Spleen (tissue), 11 donors: ENCODE measurements around the gene BRMS1. TPM values are rescaled to one million over a fixed set of nuclear protein-coding genes. Genes with fewer than 3 reads are reported as not detected.

ENCODE experiments used
- DNase-seq: peaks from one replicate; pipeline ENCODE4 v3.0.0-alpha.2; 2020
- H3K27ac ChIP-seq, 8 donors: fragments of 200-600 bp; sonication (generic) in 7 of 8; 1 replicate in 4 of 8; 2 replicates in 4 of 8; pipeline versions ENCODE4 v1.5.0 to v1.8.0; 2016 to 2021; ENCODE audit warnings: inconsistent platforms in 4 of 8, mild to moderate bottlenecking in 4 of 8, moderate library complexity in 1 of 8
- H3K27me3 ChIP-seq, 7 donors: fragments of 200-600 bp; sonication (generic) in 6 of 7; replicated peaks in 1 of 7; 1 replicate in 4 of 7; 2 replicates in 3 of 7; pipeline versions ENCODE4 v1.5.0 to v1.8.0; 2016 to 2021; ENCODE audit warnings: inconsistent platforms in 3 of 7, mild to moderate bottlenecking in 1 of 7
- H3K36me3 ChIP-seq, 6 donors: fragments of 200-600 bp; sonication (generic) in 5 of 6; 1 replicate in 4 of 6; 2 replicates in 2 of 6; pipeline versions ENCODE4 v1.5.0 to v1.8.0; 2016 to 2021; ENCODE audit warnings: inconsistent platforms in 2 of 6
- H3K4me1 ChIP-seq, 6 donors: fragments of 200-600 bp; sonication (generic) in 5 of 6; 1 replicate in 3 of 6; 2 replicates in 3 of 6; pipeline versions ENCODE4 v1.5.0 to v1.8.0; 2016 to 2021; ENCODE audit warnings: inconsistent platforms in 3 of 6
- H3K4me3 ChIP-seq, 8 donors: fragments of 200-600 bp; sonication (generic) in 7 of 8; 1 replicate in 4 of 8; 2 replicates in 4 of 8; pipeline versions ENCODE4 v1.5.0 to v1.8.0; 2016 to 2021; ENCODE audit warnings: inconsistent platforms in 4 of 8, mild to moderate bottlenecking in 4 of 8, moderate library complexity in 2 of 8
- H3K9me3 ChIP-seq, 8 donors: fragments of 200-600 bp; sonication (generic) in 7 of 8; 1 replicate in 4 of 8; 2 replicates in 4 of 8; pipeline versions ENCODE4 v1.5.0 to v1.8.0; 2016 to 2021; ENCODE audit warnings: inconsistent platforms in 4 of 8
- POLR2A ChIP-seq, 3 donors: fragments of 450-650 bp; IDR thresholded peaks; one replicate each; pipeline ENCODE4 v1.5.1; 2017; ENCODE audit warnings: antibody characterized with exemption in 3 of 3, mild to moderate bottlenecking in 1 of 3
- POLR2AphosphoS5 ChIP-seq, 3 donors: sonication (generic); formaldehyde crosslinking; IDR thresholded peaks; one replicate each; pipeline ENCODE4 v1.5.1; 2017; ENCODE audit warnings: antibody characterized with exemption in 3 of 3
- WGBS, 5 donors: extraction: QIAGEN DNeasy Blood & Tissue Kit in 3 of 5; methylation state at CpG; one replicate each; pipeline versions ENCODE4 v1.1.5 to v1.1.7; 2013 to 2018; 5-methylcytosine and 5-hydroxymethylcytosine counted together
- intact Hi-C: fragments of 100-400 bp; cut with DNase I; formaldehyde crosslinking; loops from one replicate; pipeline ENCODE4 v1.15.0; 2023; ENCODE audit warnings: low total_unique reads
- polyA plus RNA-seq, 3 donors: library from polyadenylated mRNA; stranded (reverse); fragments of 200-250 nt; gene quantifications; one replicate each; pipeline ENCODE4 v1.2.1, GENCODE V29; 2013
- total RNA-seq, 7 donors: library from RNA; depleted of rRNA in 3 of 7; stranded (reverse); fragments of >200 nt in 3 of 7; fragmentation: NEBNext Ultra II Directional in 4 of 7; extraction: Animal tissue kit (Norgen Biotek cat#: 25700) in 4 of 7; gene quantifications; one replicate each; pipeline versions ENCODE4 v1.1.0 to v1.2.1, GENCODE V29; 2016 to 2021
- TF ChIP-seq, protein P1 (sequence below), 11 experiments: fragments of 200-600 bp in 7 of 11; fragments of 450-650 bp in 4 of 11; sonication (generic) in 4 of 11; IDR thresholded peaks in 8 of 11; conservative IDR thresholded peaks in 3 of 11; 1 replicate in 7 of 11; 2 replicates in 4 of 11; pipeline versions ENCODE4 v1.4.0 to v1.8.0; 2016 to 2021; ENCODE audit warnings: antibody characterized with exemption in 11 of 11, inconsistent platforms in 4 of 11, mild to moderate bottlenecking in 1 of 11
- donor health status: healthy with polysubstance abuse.
- donor health status: DM: no; HTN: no; CAD: no; lungs with moderate emphysema.
- donor health status: DM: no; HTN: no; CAD: no.
- donor health status: Bipolar disorder and iron deficiency.
- donor health status: healthy.
- donor health status: DM: no; HTN: no; CAD: no.
- donor health status: DM: yes; HTN: yes; CAD: no.

The BRMS1 gene
- total and polyA plus RNA-seq, 10 donors: 32.3 to 90.6 (median 42.8) TPM

DNA sequence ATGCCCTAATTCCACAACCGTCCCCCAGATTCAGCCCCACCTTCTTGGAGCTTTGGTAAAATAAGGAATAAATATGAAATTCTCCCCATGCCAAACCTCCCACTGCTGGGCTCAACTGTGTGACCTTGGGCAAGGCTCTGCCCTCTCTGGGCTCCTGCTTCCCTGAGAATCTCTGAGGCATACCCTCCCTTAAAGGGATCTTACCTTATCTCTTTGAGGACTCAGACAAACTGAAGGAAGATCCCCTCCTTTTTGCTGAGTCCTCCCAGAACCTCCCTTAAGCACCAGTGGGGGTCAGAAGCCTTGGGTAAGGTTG lies 30.8 kb downstream of the BRMS1 start:
- peaks cover 19 to 80% (median 52%) of the 10 kb centered on the region in 6 donors for H3K4me1 ChIP-seq
- intact Hi-C loops: loop anchor here (5.0 kb wide), 1 partner anchor 73 kb away; no protein-coding TSS in a partner anchor
- H3K9me3 ChIP-seq: no peaks in the 10 kb centered on the region
- peaks cover 0 to 26% (median 0%) of the 10 kb centered on the region in 7 donors for H3K27me3 ChIP-seq
- H3K27ac ChIP-seq: peak overlapping the region; percentile 7 to 93 (median 90)
- WGBS, 5 donors: 80 to 100% (median 93%) methylated on average over 1 of the region's 1 CpG
- peak overlapping the region in 1 of 8 donors; percentile 77 for H3K4me3 ChIP-seq
- TF ChIP-seq POLR2A (IDR thresholded peaks at IDR 0.05) (no peak), POLR2AphosphoS5 (IDR thresholded peaks at IDR 0.05) (no peak)
- TF ChIP-seq, protein P1, sequence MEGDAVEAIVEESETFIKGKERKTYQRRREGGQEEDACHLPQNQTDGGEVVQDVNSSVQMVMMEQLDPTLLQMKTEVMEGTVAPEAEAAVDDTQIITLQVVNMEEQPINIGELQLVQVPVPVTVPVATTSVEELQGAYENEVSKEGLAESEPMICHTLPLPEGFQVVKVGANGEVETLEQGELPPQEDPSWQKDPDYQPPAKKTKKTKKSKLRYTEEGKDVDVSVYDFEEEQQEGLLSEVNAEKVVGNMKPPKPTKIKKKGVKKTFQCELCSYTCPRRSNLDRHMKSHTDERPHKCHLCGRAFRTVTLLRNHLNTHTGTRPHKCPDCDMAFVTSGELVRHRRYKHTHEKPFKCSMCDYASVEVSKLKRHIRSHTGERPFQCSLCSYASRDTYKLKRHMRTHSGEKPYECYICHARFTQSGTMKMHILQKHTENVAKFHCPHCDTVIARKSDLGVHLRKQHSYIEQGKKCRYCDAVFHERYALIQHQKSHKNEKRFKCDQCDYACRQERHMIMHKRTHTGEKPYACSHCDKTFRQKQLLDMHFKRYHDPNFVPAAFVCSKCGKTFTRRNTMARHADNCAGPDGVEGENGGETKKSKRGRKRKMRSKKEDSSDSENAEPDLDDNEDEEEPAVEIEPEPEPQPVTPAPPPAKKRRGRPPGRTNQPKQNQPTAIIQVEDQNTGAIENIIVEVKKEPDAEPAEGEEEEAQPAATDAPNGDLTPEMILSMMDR (IDR thresholded peaks at IDR 0.05 in 8 of 11, conservative IDR thresholded peaks at IDR 0.05 in 3 of 11): no peak
- no peaks in the 10 kb centered on the region for H3K36me3 ChIP-seq
- DNase-seq: no peak

DNA sequence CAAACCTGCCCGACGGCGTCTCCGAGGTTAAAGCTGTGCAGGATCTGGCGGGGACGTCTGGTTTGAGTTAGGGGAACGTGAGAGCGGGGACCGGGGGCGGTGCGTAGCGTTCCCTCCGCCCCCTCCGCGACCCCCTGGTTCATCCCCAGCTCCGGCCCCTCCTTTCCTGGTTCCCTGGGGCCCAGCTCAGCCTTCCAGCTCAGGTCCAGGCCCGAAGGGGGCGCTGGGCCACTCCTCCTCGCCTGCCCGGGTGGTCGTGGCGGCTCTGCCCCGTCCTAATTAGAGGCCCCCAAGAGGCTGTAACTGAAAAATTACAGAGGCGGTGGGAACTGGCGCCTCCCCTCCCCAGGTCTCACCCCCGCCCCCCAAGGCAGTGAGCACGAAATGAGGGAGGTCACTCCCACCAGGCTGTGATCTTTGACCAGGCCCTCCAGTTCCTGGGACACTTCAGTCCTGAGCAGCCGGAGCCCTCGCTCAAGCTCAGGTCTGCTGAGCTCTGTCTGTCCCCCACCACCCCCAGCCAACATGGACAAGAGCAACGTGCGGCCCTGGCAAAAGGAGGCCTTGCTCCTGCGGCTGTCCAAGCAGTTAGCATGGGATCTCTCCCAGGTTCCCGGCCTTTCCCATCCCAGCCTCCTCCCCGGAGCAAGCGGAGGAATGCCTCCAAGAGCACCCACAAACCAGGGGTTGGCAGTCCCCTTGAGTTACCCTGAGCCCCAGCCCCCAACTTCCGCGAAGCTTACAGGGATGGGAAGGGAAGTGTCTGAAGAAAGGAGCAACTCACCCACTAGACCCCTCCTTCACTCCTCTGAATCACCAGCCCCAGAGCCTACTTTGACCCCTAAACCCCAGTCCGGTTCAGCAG lies 31.4 kb downstream of the BRMS1 start:
- no peaks in the 10 kb centered on the region for H3K36me3 ChIP-seq
- intact Hi-C loops: loop anchor here (2.0 to 5.0 kb wide), 2 partner anchors 15 to 74 kb away; no protein-coding TSS in a partner anchor
- H3K4me3 ChIP-seq: peak overlapping the region; percentile 8 to 77 (median 54)
- no peaks in the 10 kb centered on the region for H3K9me3 ChIP-seq
- H3K27ac ChIP-seq: peak overlapping the region; percentile 78 to 93 (median 90)
- TF ChIP-seq, protein P1 (IDR thresholded peaks at IDR 0.05 in 8 of 11, conservative IDR thresholded peaks at IDR 0.05 in 3 of 11): no peak
- no peak for TF ChIP-seq POLR2A (IDR thresholded peaks at IDR 0.05)
- TF ChIP-seq POLR2AphosphoS5 (IDR thresholded peaks at IDR 0.05): no peak
- peaks cover 0 to 26% (median 0%) of the 10 kb centered on the region in 7 donors for H3K27me3 ChIP-seq
- peak; percentile 82 for DNase-seq
- peaks cover 16 to 74% (median 46%) of the 10 kb centered on the region in 6 donors for H3K4me1 ChIP-seq
- WGBS, 5 donors: 53 to 77% (median 59%) methylated on average over 17 to 38 of the region's 38 CpGs

DNA sequence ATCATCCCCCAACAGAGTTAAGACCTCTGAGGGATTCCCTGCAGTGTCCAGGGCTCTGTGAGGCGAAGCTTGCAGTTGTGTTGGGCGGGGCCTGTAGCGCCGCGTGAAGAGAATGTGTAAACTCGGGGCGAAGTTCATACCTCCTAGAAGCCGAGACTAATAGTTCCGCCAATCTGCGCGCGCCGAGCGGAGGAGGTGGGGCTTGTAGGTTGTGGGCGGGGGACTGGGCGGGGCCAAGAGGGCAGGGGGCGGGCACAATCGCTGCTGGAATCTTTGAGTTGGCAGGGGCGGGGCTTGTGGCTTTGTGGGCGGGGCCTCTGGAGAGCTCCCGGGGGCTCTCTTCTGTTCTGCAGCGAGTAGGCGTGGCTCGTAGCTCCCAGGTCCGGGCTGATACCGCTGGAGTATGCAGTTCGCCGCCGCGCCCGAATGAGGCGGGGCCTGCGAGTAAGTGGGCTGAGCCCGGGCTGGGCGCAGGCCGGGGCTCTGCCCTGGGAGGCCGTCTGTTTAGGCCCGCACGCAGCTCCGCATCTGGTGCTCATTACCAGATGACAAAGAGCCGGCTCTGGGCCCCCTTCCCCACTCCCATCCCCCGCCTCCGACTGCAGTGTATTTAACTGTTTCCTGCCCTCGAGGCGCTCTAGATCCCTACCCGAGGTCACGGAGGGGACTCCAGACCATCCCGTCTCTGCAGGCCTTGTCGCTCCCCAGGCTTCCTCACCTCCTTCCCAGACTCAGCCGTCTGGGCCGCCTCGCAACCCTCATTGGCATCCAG lies 32.2 kb downstream of the BRMS1 start:
- Histone ChIP-seq H3K9me3 (no peaks in the 10 kb centered on the region), H3K4me3 (peak overlapping the region; percentile 23 to 77 (median 55)), H3K27me3 (peaks cover 0 to 23% (median 0%) of the 10 kb centered on the region in 7 donors), H3K27ac (peak overlapping the region; percentile 83 to 93 (median 90)), H3K4me1 (peaks cover 8 to 66% (median 38%) of the 10 kb centered on the region in 6 donors), H3K36me3 (no peaks in the 10 kb centered on the region)
- peak in 1 of 3 donors; percentile 45 for TF ChIP-seq POLR2A (IDR thresholded peaks at IDR 0.05)
- peak; percentile 71 to 87 (median 84) for TF ChIP-seq POLR2AphosphoS5 (IDR thresholded peaks at IDR 0.05)
- TF ChIP-seq, protein P1 (IDR thresholded peaks at IDR 0.05 in 8 of 11, conservative IDR thresholded peaks at IDR 0.05 in 3 of 11): no peak
- intact Hi-C loops: loop anchor here (2.0 to 5.0 kb wide), 2 partner anchors 16 to 75 kb away; no protein-coding TSS in a partner anchor
- 2 to 6% (median 4%) methylated on average over 33 to 52 of the region's 52 CpGs for WGBS, 5 donors
- DNase-seq: peak; percentile 100
